Measurements from ENCODE around the gene HOXA4. TPM values are rescaled to one million over a fixed set of nuclear protein-coding genes. Genes with fewer than 3 reads are reported as not detected.
A peak's percentile ranks its signal among the peaks of the same experiment; 100 is the strongest.

Gene HOXA4
- total RNA-seq, 3 donors from 2014 or later (not counting 1 experiment from before 2014, with no cell fraction given), result 0.52 to 2.1 (median 0.63) TPM

- H3K27me3 Mint-ChIP-seq (ENCODE audit: low read depth in 2 of 2), result peaks cover 56 to 59% of the 10 kb centered on the region in 2 donors
- intact Hi-C loops (cut with micrococcal nuclease), result no loop called here
- no peak for TF ChIP-seq CTCF (IDR thresholded peaks at IDR 0.05)
Observed at GRCh38 chr7:27148031-27148755, 17.6 kb upstream of the HOXA4 start.

GRCh38 chr7:27147199-27148030 lies 16.9 kb upstream of the HOXA4 start, which contains the start of gene HOXA6:
Gene HOXA6 (minus strand): TSS chr7:27147774. CDS start chr7:27147749, 25 bp downstream.
- intact Hi-C loops (cut with micrococcal nuclease), result no loop called here
- Histone ChIP-seq H3K27me3 (ENCODE audit: control insufficient read depth, insufficient read depth, low read length) (peaks cover 51% of the 10 kb centered on the region), H3K4me3 (ENCODE audit: low read length) (peak within 1 kb of the TSS; percentile 4), H3K27ac (ENCODE audit: low read length) (no peak within 1 kb of the TSS), H3K4me1 (ENCODE audit: control insufficient read depth, insufficient read depth, low read length) (peaks cover 49% of the 10 kb centered on the region), H3K9me3 (ENCODE audit: control insufficient read depth, insufficient read depth, low read length) (no peaks in the 10 kb centered on the region), H3K36me3 (ENCODE audit: control insufficient read depth, insufficient read depth, low read length) (no peaks in the 10 kb centered on the region)
- DNase-seq, result peak in 1 of 2 donors; percentile 6
- Mint-ChIP-seq H3K9me3 (no peaks in the 10 kb centered on the region), H3K27me3 (ENCODE audit: low read depth in 2 of 2) (peaks cover 57 to 60% of the 10 kb centered on the region in 2 donors), H3K27ac (no peak within 1 kb of the TSS), H3K4me3 (peak within 1 kb of the TSS; percentile 83), H3K4me1 (peaks cover 22 to 35% of the 10 kb centered on the region in 2 donors), H3K36me3 (no peaks in the 10 kb centered on the region)
- ATAC-seq, result no peak
- TF ChIP-seq CTCF (IDR thresholded peaks at IDR 0.05), result no peak
- 21% methylated on average over 63 of the region's 63 CpGs for WGBS (ENCODE audit: insufficient coverage)

More at GRCh38 chr7:27148031-27148755, 17.6 kb upstream of the HOXA4 start:
- Mint-ChIP-seq H3K4me3 (peak overlapping the region; percentile 83), H3K4me1 (peaks cover 22 to 28% of the 10 kb centered on the region in 2 donors), H3K36me3 (no peaks in the 10 kb centered on the region), H3K9me3 (no peaks in the 10 kb centered on the region), H3K27ac (no peak overlapping the region)
- peak overlapping the region; percentile 4 for H3K4me3 ChIP-seq (ENCODE audit: low read length)
- H3K9me3 ChIP-seq (ENCODE audit: control insufficient read depth, insufficient read depth, low read length), result no peaks in the 10 kb centered on the region
- DNase-seq, result peak in 1 of 2 donors; percentile 10
- WGBS (ENCODE audit: insufficient coverage), result 16% methylated on average over 28 of the region's 28 CpGs
- H3K4me1 ChIP-seq (ENCODE audit: control insufficient read depth, insufficient read depth, low read length), result peaks cover 56% of the 10 kb centered on the region
- no peak for ATAC-seq
- no peaks in the 10 kb centered on the region for H3K36me3 ChIP-seq (ENCODE audit: control insufficient read depth, insufficient read depth, low read length)
- H3K27ac ChIP-seq (ENCODE audit: low read length), result no peak overlapping the region
- H3K27me3 ChIP-seq (ENCODE audit: control insufficient read depth, insufficient read depth, low read length), result peaks cover 59% of the 10 kb centered on the region

- peaks cover 43% of the 10 kb centered on the region for H3K27me3 ChIP-seq (ENCODE audit: control insufficient read depth, insufficient read depth, low read length)
Observed at GRCh38 chr7:27146491-27147198, 16.1 kb upstream of the HOXA4 start.

More at GRCh38 chr7:27146491-27147198, 16.1 kb upstream of the HOXA4 start:
- Histone ChIP-seq H3K4me1 (ENCODE audit: control insufficient read depth, insufficient read depth, low read length) (peaks cover 42% of the 10 kb centered on the region), H3K9me3 (ENCODE audit: control insufficient read depth, insufficient read depth, low read length) (no peaks in the 10 kb centered on the region), H3K27ac (ENCODE audit: low read length) (no peak overlapping the region), H3K36me3 (ENCODE audit: control insufficient read depth, insufficient read depth, low read length) (no peaks in the 10 kb centered on the region), H3K4me3 (ENCODE audit: low read length) (no peak overlapping the region)
- Mint-ChIP-seq H3K36me3 (no peaks in the 10 kb centered on the region), H3K27ac (no peak overlapping the region), H3K4me3 (peak overlapping the region; percentile 45), H3K27me3 (ENCODE audit: low read depth in 2 of 2) (peaks cover 55 to 58% of the 10 kb centered on the region in 2 donors), H3K9me3 (no peaks in the 10 kb centered on the region), H3K4me1 (peaks cover 14 to 30% of the 10 kb centered on the region in 2 donors)
- no peak for DNase-seq
- ATAC-seq, result no peak
- TF ChIP-seq CTCF (IDR thresholded peaks at IDR 0.05), result no peak
- 91% methylated on average over 5 of the region's 5 CpGs for WGBS (ENCODE audit: insufficient coverage)
- intact Hi-C loops (cut with micrococcal nuclease), result no loop called here
